Measurements from ENCODE around the gene CDCA3. TPM values are rescaled to one million over a fixed set of nuclear protein-coding genes. Genes with fewer than 3 reads are reported as not detected.

CDCA3 gene
- total RNA-seq, 1 experiment from 2014 or later: 61.8 TPM

DNA sequence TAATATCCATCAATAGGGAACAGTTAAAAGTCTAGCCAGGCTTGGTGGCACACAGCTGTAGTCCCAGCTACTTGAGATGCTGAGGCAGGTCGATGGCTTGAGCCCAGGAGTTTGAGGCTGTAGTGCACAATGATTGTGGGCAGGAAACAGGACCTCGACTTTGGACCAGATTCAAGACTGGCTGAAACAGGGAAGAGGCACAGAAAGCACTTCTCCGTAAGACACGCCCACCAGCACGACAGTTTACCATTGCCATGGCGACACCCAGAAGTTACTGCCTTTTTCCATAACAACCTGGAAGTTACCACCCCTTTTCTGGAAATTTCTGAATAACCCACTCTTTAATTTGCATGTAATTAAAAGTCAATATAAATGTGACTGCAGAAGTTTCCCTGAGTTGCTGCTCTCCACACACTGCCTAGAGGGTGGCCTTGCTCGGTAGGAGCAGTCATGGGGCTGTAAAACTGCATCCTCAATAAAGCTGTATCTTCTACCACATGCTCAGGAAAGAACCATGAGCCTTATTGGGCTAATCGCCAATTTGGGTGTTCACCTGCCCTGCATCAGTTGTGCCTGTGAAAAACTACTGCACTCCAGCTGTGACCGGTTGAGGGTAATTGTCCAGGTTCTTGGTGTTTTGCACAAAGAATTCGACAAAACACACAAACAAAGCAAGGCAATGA is 48.9 kb upstream of the CDCA3 start:
- Mint-ChIP-seq H3K27ac (no peak overlapping the region), H3K4me3 (no peak overlapping the region), H3K9me3 (no peaks in the 10 kb centered on the region), H3K4me1 (peaks cover 12% of the 10 kb centered on the region), H3K36me3 (no peaks in the 10 kb centered on the region), H3K27me3 (ENCODE audit: low read depth) (peaks cover 2% of the 10 kb centered on the region)
- CTCF ChIA-PET: interaction anchor here (0.9 to 1.5 kb wide), 3 partner anchors 9 to 38 kb away, joined by 4 to 5 read pairs (median 4); no protein-coding TSS in a partner anchor
- DNase-seq (ENCODE audit: low spot score) (peak; percentile 56), ATAC-seq (no peak)
- TF ChIP-seq CREM (CRISPR knock-in tag; IDR thresholded peaks at IDR 0.05): no peak
- TF ChIP-seq ESRRA (CRISPR knock-in tag; IDR thresholded peaks at IDR 0.05; ENCODE audit: borderline replicate concordance): no peak
- TF ChIP-seq, protein P1, sequence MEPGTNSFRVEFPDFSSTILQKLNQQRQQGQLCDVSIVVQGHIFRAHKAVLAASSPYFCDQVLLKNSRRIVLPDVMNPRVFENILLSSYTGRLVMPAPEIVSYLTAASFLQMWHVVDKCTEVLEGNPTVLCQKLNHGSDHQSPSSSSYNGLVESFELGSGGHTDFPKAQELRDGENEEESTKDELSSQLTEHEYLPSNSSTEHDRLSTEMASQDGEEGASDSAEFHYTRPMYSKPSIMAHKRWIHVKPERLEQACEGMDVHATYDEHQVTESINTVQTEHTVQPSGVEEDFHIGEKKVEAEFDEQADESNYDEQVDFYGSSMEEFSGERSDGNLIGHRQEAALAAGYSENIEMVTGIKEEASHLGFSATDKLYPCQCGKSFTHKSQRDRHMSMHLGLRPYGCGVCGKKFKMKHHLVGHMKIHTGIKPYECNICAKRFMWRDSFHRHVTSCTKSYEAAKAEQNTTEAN (CRISPR knock-in tag; IDR thresholded peaks at IDR 0.05): no peak
- TF ChIP-seq, protein P2, sequence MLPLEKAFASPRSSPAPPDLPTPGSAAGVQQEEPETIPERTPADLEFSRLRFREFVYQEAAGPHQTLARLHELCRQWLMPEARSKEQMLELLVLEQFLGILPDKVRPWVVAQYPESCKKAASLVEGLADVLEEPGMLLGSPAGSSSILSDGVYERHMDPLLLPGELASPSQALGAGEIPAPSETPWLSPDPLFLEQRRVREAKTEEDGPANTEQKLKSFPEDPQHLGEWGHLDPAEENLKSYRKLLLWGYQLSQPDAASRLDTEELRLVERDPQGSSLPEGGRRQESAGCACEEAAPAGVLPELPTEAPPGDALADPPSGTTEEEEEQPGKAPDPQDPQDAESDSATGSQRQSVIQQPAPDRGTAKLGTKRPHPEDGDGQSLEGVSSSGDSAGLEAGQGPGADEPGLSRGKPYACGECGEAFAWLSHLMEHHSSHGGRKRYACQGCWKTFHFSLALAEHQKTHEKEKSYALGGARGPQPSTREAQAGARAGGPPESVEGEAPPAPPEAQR (CRISPR knock-in tag; IDR thresholded peaks at IDR 0.05): no peak
- TF ChIP-seq, protein P3, sequence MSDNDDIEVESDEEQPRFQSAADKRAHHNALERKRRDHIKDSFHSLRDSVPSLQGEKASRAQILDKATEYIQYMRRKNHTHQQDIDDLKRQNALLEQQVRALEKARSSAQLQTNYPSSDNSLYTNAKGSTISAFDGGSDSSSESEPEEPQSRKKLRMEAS (CRISPR knock-in tag; IDR thresholded peaks at IDR 0.05): no peak
- TF ChIP-seq, protein P4, sequence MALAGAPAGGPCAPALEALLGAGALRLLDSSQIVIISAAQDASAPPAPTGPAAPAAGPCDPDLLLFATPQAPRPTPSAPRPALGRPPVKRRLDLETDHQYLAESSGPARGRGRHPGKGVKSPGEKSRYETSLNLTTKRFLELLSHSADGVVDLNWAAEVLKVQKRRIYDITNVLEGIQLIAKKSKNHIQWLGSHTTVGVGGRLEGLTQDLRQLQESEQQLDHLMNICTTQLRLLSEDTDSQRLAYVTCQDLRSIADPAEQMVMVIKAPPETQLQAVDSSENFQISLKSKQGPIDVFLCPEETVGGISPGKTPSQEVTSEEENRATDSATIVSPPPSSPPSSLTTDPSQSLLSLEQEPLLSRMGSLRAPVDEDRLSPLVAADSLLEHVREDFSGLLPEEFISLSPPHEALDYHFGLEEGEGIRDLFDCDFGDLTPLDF (CRISPR knock-in tag; IDR thresholded peaks at IDR 0.05): no peak
- TF ChIP-seq ZBTB21 (CRISPR knock-in tag; IDR thresholded peaks at IDR 0.05; ENCODE audit: borderline replicate concordance): no peak
- no peak for TF ChIP-seq EMX1 (CRISPR knock-in tag; IDR thresholded peaks at IDR 0.05)
- no peak for TF ChIP-seq ETV6 (CRISPR knock-in tag; IDR thresholded peaks at IDR 0.05)
- TF ChIP-seq ZNF396 (CRISPR knock-in tag; IDR thresholded peaks at IDR 0.05; ENCODE audit: borderline replicate concordance): no peak
- TF ChIP-seq, protein P5, sequence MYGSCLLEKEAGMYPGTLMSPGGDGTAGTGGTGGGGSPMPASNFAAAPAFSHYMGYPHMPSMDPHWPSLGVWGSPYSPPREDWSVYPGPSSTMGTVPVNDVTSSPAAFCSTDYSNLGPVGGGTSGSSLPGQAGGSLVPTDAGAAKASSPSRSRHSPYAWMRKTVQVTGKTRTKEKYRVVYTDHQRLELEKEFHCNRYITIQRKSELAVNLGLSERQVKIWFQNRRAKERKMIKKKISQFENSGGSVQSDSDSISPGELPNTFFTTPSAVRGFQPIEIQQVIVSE (CRISPR knock-in tag; IDR thresholded peaks at IDR 0.05; ENCODE audit: borderline replicate concordance): no peak
- TF ChIP-seq, protein P6, sequence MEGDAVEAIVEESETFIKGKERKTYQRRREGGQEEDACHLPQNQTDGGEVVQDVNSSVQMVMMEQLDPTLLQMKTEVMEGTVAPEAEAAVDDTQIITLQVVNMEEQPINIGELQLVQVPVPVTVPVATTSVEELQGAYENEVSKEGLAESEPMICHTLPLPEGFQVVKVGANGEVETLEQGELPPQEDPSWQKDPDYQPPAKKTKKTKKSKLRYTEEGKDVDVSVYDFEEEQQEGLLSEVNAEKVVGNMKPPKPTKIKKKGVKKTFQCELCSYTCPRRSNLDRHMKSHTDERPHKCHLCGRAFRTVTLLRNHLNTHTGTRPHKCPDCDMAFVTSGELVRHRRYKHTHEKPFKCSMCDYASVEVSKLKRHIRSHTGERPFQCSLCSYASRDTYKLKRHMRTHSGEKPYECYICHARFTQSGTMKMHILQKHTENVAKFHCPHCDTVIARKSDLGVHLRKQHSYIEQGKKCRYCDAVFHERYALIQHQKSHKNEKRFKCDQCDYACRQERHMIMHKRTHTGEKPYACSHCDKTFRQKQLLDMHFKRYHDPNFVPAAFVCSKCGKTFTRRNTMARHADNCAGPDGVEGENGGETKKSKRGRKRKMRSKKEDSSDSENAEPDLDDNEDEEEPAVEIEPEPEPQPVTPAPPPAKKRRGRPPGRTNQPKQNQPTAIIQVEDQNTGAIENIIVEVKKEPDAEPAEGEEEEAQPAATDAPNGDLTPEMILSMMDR (IDR thresholded peaks at IDR 0.05): no peak
- TF ChIP-seq, protein P7, sequence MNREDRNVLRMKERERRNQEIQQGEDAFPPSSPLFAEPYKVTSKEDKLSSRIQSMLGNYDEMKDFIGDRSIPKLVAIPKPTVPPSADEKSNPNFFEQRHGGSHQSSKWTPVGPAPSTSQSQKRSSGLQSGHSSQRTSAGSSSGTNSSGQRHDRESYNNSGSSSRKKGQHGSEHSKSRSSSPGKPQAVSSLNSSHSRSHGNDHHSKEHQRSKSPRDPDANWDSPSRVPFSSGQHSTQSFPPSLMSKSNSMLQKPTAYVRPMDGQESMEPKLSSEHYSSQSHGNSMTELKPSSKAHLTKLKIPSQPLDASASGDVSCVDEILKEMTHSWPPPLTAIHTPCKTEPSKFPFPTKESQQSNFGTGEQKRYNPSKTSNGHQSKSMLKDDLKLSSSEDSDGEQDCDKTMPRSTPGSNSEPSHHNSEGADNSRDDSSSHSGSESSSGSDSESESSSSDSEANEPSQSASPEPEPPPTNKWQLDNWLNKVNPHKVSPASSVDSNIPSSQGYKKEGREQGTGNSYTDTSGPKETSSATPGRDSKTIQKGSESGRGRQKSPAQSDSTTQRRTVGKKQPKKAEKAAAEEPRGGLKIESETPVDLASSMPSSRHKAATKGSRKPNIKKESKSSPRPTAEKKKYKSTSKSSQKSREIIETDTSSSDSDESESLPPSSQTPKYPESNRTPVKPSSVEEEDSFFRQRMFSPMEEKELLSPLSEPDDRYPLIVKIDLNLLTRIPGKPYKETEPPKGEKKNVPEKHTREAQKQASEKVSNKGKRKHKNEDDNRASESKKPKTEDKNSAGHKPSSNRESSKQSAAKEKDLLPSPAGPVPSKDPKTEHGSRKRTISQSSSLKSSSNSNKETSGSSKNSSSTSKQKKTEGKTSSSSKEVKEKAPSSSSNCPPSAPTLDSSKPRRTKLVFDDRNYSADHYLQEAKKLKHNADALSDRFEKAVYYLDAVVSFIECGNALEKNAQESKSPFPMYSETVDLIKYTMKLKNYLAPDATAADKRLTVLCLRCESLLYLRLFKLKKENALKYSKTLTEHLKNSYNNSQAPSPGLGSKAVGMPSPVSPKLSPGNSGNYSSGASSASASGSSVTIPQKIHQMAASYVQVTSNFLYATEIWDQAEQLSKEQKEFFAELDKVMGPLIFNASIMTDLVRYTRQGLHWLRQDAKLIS (CRISPR knock-in tag; IDR thresholded peaks at IDR 0.05; ENCODE audit: borderline replicate concordance): no peak
- TF ChIP-seq ZNF416 (CRISPR knock-in tag; IDR thresholded peaks at IDR 0.05): no peak
- TF ChIP-seq TCF7 (CRISPR knock-in tag; IDR thresholded peaks at IDR 0.05; ENCODE audit: low read depth): no peak
- POLR2A ChIA-PET: no interaction called here
